Cardiac fibroblast (primary cell): ENCODE results near the gene MTMR3.

Source experiments
- DNase-seq, 2 donors: peaks; one replicate each; pipeline versions ENCODE4 v3.0.0 to v3.0.0-alpha.2; 2010; ENCODE audit warnings: low read depth in 2 of 2
- H3K4me3 ChIP-seq, 2 donors: replicated peaks in 1 of 2; 1 replicate in 1 of 2; 2 replicates in 1 of 2; pipeline ENCODE4 v1.5.1; 2011; ENCODE audit warnings: low read depth in 2 of 2, low read length in 2 of 2, mild to moderate bottlenecking in 2 of 2, moderate library complexity in 1 of 2
- TF ChIP-seq, protein P1 (sequence below): IDR thresholded peaks from one replicate; pipeline ENCODE4 v1.5.1; 2011; ENCODE audit warnings: low read depth, mild to moderate bottlenecking, low read length, inconsistent platforms

MTMR3 gene

GRCh38 chr22:29954203-29954855 is 71.4 kb downstream of the MTMR3 start:
- DNase-seq, result no peak
- H3K4me3 ChIP-seq, result no peak overlapping the region
- TF ChIP-seq, protein P1, sequence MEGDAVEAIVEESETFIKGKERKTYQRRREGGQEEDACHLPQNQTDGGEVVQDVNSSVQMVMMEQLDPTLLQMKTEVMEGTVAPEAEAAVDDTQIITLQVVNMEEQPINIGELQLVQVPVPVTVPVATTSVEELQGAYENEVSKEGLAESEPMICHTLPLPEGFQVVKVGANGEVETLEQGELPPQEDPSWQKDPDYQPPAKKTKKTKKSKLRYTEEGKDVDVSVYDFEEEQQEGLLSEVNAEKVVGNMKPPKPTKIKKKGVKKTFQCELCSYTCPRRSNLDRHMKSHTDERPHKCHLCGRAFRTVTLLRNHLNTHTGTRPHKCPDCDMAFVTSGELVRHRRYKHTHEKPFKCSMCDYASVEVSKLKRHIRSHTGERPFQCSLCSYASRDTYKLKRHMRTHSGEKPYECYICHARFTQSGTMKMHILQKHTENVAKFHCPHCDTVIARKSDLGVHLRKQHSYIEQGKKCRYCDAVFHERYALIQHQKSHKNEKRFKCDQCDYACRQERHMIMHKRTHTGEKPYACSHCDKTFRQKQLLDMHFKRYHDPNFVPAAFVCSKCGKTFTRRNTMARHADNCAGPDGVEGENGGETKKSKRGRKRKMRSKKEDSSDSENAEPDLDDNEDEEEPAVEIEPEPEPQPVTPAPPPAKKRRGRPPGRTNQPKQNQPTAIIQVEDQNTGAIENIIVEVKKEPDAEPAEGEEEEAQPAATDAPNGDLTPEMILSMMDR, result no peak

- TF ChIP-seq, protein P1, result no peak
- DNase-seq, result no peak
- H3K4me3 ChIP-seq, result no peak overlapping the region
Measured at GRCh38 chr22:29956680-29957079, 73.7 kb downstream of the MTMR3 start.

DNA sequence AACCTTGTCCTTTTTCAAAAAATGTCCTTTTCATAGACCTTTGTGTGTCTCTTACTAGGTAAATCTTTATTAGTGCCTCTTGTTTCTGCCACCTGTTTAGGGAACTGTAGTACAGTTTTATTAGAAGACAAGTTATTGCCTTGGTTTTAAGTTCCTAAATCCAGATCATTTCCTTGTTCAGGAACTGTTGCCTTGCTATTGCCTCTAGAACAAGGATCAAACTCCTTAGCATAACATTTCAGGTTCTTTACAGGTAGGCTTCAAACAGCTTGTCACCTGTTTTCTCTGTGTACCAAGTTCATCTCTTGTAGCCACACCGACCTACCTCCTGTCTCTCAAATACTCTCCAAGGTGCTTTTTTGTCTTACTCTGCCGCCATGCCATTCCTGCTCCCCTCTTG is 75.2 kb downstream of the MTMR3 start:
- no peak for DNase-seq
- no peak overlapping the region for H3K4me3 ChIP-seq
- TF ChIP-seq, protein P1, result no peak

- no peak for DNase-seq
- H3K4me3 ChIP-seq, result no peak overlapping the region
- TF ChIP-seq, protein P1, result no peak
Measured at GRCh38 chr22:29964776-29965175, 81.8 kb downstream of the MTMR3 start.

- H3K4me3 ChIP-seq, result no peak overlapping the region
- TF ChIP-seq, protein P1, result no peak
- DNase-seq, result no peak
Measured at GRCh38 chr22:29967461-29967860, 84.5 kb downstream of the MTMR3 start.

- TF ChIP-seq, protein P1, result no peak
- H3K4me3 ChIP-seq, result no peak overlapping the region
- DNase-seq, result no peak
Measured at GRCh38 chr22:29971607-29972006, 88.6 kb downstream of the MTMR3 start.

DNA sequence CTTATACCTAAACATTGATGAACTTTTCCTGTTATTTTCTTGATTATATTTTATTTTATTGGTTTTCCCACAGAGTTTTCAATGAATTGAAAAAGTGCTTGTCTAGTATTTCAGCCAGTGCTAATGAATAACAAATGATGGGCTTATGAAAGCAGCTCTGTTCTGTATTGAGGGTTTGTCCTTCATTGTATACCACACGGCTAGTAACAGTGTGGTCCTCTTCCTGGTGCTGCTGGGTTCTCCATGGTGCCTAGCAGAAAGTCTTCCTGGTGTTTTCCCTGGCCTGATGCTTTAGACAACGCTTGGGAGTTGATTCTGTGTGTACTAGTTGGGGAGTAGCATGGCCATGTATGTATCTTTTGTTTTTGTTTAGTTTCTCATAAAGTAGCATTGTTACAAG is 89.1 kb downstream of the MTMR3 start:
- H3K4me3 ChIP-seq, result no peak overlapping the region
- TF ChIP-seq, protein P1, result no peak
- DNase-seq, result no peak
